K562 (cell line): Measurements from ENCODE around the gene FUNDC2. TPM values are rescaled to one million over a fixed set of nuclear protein-coding genes. Genes with fewer than 3 reads are reported as not detected.

Source experiments
- ADNP ChIP-seq: fragments of 200-800 bp; sonication (Bioruptor generic); IDR thresholded peaks from 2 replicates; pipeline ENCODE4 v1.6.1; 2016; ENCODE audit warnings: missing genetic modification characterization, missing compliant biosample characterization
- ATF1 ChIP-seq, 2 experiments: fragments of 450-650 bp in 1 of 2; IDR thresholded peaks; 2 replicates each; pipeline ENCODE4 v1.6.1; 2016; ENCODE audit warnings: missing compliant biosample characterization in 1 of 2, missing genetic modification characterization in 1 of 2
- BCOR ChIP-seq: fragments of 450-650 bp; IDR thresholded peaks from 2 replicates; pipeline ENCODE4 v1.6.1; 2016
- GABPB1 ChIP-seq: sonication (generic); formaldehyde crosslinking; IDR thresholded peaks from 2 replicates; pipeline ENCODE4 v1.8.0; 2022; ENCODE audit warnings: mild to moderate bottlenecking, missing genetic modification reagents
- GATA2 ChIP-seq: sonication (generic); formaldehyde crosslinking; IDR thresholded peaks from 2 replicates; pipeline ENCODE4 v1.4.0; 2020; ENCODE audit warnings: mild to moderate bottlenecking, missing genetic modification reagents
- HOXB6 ChIP-seq: fragments of 250-450 bp; sonication (Bioruptor Pico); IDR thresholded peaks from 2 replicates; pipeline ENCODE4 v1.5.1; 2022; ENCODE audit warnings: mild to moderate bottlenecking, borderline replicate concordance
- KDM1A ChIP-seq, 2 experiments: fragments of 450-650 bp; IDR thresholded peaks; 2 replicates each; pipeline ENCODE4 v1.6.1; 2016; ENCODE audit warnings: mild to moderate bottlenecking in 2 of 2
- SIRT6 ChIP-seq: IDR thresholded peaks from one replicate; pipeline ENCODE4 v1.6.1; 2012; ENCODE audit warnings: low read depth, mild to moderate bottlenecking, control low read depth, inconsistent platforms, low read length, moderate library complexity
- TBP ChIP-seq: optimal IDR thresholded peaks from 2 replicates; pipeline ENCODE3; 2011; ENCODE audit warnings: low read depth, low read length, improper control_type of control experiment
- TCF7 ChIP-seq: sonication (generic); IDR thresholded peaks from 2 replicates; pipeline ENCODE4 v1.6.1; 2016; ENCODE audit warnings: antibody characterized with exemption, borderline replicate concordance
- UBTF ChIP-seq, 2 experiments: IDR thresholded peaks; 2 replicates each; pipeline ENCODE4 v1.6.1; 2012; ENCODE audit warnings: improper control_type of control experiment in 2 of 2, low read depth in 2 of 2, low read length in 2 of 2, borderline replicate concordance in 1 of 2
- YBX1 ChIP-seq: fragments of 450-650 bp; IDR thresholded peaks from 2 replicates; pipeline ENCODE4 v1.7.1; 2016; ENCODE audit warnings: mild to moderate bottlenecking
- ZNF311 ChIP-seq: fragments of 250-450 bp; sonication (Bioruptor Pico); IDR thresholded peaks from 2 replicates; pipeline ENCODE4 v1.4.0; 2020; ENCODE audit warnings: mild to moderate bottlenecking, moderate library complexity
- polyA plus RNA-seq, 8 experiments: library from polyadenylated mRNA; depleted of rRNA in 4 of 8; stranded (reverse) in 5 of 8; unstranded in 3 of 8; fragments of >200 nt; fragmentation: Nextera tagmentation in 2 of 8; fragmentation: Illumina TruSeq in 1 of 8; extraction: Ambion mirVana in 2 of 8; extraction: Trizol in 1 of 8; gene quantifications; 2 replicates each; pipeline versions ENCODE4 v1.2.1 to v1.2.3, GENCODE V29; 2011 to 2014; ENCODE audit warnings: inconsistent platforms in 1 of 8, missing spikeins in 1 of 8
- total RNA-seq, 7 experiments: library from RNA; depleted of rRNA in 6 of 7; stranded (reverse); fragments of >200 nt in 6 of 7; fragmentation: Illumina TruSeq in 2 of 7; extraction: Trizol in 2 of 7; gene quantifications; 2 replicates each; pipeline versions ENCODE4 v1.2.1 to v1.2.3, GENCODE V29; 2011 to 2021; ENCODE audit warnings: low replicate concordance in 1 of 7

Gene FUNDC2
- total and polyA plus RNA-seq, 9 of the 15 experiments (the other 6 are each of a cell fraction or from before 2014, with no cell fraction given): 50.6 to 235 (median 123) TPM

- TF ChIP-seq UBTF (IDR thresholded peaks at IDR 0.05; ENCODE audit: borderline replicate concordance in 1 of 2, low read depth in 2 of 2, low read length in 2 of 2) (no peak), ADNP (peak; percentile 51; the same call in 1 of the 2 replicates), GATA2 (CRISPR knock-in tag) (no peak), YBX1 (no peak), ATF1 (CRISPR knock-in tag; IDR thresholded peaks at IDR 0.05) (no peak), ATF1 (tag; IDR thresholded peaks at IDR 0.05) (no peak), BCOR (peak; percentile 80), GABPB1 (CRISPR knock-in tag) (no peak), ZNF311 (CRISPR knock-in tag) (no peak), KDM1A (IDR thresholded peaks at IDR 0.05) (peak in 1 of 2 experiments; percentile 56; a peak in 1 of 4 replicates), TBP (no peak), HOXB6 (no peak), TCF7 (no peak), SIRT6 (no peak)
Observed at GRCh38 chrX:155069414-155069813, 42.8 kb downstream of the FUNDC2 start (continued).
